NCI-H748 (cell line): ENCODE results near the gene PROM1.

ENCODE experiments used
- DNase-seq: peaks from one replicate; lab custom pipeline; 2025; ENCODE audit not compliant: unreplicated experiment; lab: John Stamatoyannopoulos, UW

Gene PROM1, protein sequence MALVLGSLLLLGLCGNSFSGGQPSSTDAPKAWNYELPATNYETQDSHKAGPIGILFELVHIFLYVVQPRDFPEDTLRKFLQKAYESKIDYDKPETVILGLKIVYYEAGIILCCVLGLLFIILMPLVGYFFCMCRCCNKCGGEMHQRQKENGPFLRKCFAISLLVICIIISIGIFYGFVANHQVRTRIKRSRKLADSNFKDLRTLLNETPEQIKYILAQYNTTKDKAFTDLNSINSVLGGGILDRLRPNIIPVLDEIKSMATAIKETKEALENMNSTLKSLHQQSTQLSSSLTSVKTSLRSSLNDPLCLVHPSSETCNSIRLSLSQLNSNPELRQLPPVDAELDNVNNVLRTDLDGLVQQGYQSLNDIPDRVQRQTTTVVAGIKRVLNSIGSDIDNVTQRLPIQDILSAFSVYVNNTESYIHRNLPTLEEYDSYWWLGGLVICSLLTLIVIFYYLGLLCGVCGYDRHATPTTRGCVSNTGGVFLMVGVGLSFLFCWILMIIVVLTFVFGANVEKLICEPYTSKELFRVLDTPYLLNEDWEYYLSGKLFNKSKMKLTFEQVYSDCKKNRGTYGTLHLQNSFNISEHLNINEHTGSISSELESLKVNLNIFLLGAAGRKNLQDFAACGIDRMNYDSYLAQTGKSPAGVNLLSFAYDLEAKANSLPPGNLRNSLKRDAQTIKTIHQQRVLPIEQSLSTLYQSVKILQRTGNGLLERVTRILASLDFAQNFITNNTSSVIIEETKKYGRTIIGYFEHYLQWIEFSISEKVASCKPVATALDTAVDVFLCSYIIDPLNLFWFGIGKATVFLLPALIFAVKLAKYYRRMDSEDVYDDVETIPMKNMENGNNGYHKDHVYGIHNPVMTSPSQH

DNA sequence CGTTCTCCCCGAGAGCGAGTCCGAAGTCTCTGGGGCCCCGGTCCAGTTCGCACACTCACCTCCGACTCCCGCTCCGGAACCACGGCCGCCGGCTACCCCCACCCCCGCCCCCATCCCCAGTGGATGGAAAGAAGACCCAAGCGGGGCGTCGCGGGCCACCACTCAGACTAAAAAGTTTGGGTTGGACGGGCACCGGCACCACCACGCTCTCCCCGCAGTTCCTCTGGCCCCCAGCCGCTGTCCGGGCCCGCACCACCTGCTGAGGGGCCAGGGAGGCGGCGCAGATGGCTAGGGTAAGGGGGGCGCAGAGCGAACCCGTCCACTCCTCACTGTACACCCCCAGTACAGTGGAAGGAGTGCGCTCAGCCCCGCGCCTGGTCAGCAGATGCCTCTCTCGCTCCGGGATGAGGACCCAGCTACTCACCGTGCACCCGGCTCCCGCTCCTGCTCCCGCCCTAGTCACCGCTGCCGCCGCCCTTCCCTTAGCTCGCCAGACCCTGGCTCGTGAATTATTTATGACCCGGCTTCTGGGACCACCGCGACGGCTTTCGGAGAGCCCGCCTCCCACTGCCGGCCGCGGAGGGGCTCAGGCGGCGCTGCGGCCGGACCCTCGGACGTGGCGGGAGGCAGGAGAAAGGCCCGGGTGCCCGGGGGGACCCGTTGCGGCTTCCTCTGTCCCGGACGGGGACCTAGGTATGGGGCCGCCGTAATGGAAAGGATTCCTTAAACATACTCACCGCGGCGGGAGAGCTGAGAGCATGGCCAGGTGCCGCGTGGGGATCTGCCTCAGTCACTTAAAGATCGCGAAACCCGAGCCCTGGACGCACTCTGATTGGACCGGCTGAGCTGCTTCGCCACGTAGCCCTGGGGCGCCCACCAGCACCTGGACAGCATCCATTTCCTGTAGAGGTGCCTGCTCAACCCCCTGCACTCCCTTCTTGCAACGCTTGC is at the start of gene PROM1:
Gene PROM1 (minus strand): TSS at position 783 of the 951 bp plus-strand sequence. CDS start 8,117 bp downstream, outside the sequence.
- DNase-seq, result peak; percentile 87

DNA sequence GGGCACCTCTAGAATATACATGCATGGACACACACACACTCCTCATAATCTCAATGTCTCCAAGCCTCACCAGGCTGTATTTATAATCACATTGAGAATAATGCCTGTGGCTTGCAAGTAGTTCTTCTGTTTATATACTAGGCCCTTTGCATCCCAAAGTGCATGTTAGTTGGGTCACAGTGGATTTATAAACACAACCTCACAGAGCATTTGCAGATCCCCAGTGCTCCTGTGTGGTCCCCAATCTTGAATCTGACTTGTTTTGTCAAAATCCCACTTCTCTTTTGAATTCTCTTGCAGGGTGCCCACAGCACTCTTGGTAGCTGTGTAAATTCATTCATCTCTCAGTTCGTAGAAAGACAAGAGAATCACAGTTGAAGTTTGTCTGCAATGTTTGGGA is 49.6 kb upstream of the PROM1 start:
- DNase-seq, result no peak

DNA sequence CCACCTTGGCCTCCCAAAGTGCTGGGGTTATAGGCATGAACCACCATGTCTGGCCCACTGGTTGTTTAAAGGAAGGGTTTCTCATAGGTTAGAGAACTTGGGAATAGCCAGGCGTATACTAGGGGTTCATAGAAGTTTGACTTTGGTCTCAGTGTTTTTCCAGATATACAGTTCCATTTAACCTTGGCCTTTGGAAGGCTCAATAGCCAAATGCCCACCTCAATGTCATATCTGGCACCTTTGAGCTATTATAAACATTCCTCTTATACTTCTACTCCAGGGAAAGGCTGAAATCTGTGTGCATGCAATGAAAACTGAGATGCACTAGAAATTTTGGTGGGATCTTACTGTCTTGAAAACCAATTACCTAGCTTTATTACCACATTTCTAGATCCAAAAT is 47.5 kb upstream of the PROM1 start:
- no peak for DNase-seq

DNA sequence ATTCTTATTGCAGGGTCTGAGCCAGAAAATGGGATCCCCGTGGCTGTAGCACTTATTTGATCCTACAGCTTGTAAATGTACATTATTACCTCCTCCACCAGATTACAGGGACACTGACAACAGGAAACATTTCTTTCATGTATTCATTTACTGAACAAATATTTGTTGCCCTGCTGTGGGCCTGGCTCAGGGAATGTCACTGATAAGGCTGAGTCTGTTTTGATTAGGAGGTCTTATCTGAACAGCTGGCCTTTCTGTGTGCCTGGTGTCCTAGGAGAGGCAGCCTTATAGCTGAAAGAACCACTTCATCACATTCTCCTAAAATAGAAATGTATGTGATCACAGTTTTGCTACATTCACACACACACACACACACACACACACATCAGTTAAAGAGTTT is 45.5 kb upstream of the PROM1 start:
- peak; percentile 92 for DNase-seq

DNA sequence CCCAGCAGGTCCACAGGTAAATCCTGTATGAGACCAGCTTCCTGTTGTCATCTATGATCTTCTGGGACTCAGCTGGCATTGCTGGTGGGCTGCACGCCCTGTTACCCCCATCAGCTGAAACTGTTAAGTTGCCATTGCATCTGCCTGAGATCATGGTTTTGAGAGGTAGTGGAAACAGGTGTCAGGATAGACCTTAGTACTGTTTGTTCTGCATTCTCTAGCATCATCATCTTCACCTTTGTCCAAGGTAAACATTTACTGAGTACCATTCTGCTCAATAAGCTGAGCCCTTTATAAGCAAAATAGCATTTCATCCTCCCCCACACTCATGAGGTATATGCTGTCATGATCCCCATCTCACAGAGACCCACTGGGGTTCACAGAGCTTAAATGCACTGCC is 42.9 kb upstream of the PROM1 start:
- DNase-seq, result peak; percentile 69

DNA sequence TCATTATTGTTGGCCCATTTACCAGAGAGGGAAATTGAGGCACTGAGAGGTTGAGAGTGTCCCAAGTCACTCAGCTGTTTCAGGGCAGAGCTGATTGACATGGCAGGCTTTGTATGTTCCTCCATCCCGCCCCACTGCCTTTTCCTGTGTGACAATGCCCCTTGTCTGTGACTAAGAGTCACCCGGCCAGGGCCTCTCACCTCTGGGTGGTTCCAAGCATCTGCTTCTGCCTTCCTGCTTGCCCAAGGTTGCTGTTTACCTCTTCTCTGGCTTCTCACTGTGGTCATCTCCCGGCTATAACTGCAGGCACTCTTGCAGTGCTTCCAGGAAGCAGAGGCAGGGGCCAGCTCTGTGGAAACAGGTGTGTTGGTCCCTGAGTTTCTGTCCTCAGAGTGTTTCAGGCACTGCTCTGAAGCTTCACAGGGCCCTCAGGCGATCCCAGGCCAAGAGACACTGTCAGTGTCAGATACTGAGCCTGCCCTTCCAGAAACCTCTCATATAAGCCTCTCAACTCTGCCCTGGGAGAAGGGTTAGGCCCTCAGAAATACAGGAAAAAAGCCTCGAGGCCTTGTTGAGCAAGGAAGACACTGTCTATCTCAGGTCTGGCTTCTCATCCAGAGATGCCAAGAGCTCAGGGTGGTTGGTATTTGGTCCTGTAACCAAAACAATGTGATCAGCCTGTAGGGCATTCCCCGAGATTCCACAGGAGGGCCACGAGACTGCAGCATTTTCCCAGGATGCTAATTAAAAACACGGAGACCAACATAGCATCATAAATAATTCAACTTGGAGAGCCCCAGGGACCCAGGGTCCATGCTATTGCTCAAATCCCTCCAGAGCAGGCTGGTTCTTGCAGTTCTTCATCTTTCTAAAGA is 42.0 kb upstream of the PROM1 start:
- DNase-seq, result no peak

DNA sequence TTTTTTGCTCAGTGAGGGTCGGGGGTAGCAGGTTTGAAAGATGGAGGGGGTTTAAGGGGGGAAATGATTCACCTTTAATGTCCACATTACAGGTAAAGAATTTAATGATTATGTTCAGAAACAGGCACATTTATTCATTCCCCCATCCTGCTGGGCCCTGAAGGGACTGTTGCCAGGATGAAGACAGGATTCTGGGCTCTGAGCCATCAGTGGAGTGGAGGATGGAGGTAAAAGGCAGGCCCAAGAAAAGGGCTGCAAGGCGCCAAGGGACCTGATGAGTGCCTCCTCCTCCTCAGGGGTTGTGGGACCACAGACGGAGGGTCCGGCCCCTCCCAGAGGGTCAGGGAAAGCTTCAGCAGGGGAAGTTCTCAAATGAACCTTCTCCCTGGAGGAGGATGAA is 40.4 kb upstream of the PROM1 start:
- DNase-seq, result peak; percentile 15

DNA sequence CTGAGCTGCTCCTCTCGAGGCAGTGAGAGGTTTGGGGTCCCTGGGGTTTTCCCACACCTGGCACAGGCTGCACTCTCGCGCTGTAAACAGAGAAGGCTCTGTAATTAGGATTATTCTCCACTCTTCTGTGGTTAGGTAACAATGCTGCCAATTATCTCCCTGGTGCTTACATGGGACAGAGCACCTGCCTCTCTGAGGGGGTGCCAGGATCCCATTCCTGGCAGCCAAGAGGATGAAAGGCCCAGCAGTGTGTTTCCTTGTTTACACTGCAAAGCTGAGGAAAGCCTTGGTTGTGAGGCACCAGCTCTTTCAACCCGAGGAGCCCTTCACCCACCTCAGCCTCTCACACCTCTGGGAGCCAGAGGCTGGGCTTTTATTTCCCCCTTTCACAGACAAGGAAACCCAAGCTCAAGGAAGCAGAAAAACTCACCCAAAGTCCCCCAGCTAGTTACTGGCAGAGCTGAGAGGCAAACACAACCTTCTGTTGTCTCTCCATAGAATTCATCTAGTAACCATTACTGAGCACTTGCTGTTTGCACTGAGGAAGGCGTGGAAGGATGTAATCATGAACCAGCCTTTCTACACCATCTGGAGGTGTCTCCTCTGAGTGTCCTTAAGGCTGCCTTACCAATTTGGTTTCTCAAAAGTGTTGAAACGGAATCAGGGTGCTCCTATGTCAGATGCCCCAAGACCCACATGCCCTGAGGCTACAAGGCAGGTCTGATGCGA is 39.7 kb upstream of the PROM1 start:
- DNase-seq, result peak; percentile 98

DNA sequence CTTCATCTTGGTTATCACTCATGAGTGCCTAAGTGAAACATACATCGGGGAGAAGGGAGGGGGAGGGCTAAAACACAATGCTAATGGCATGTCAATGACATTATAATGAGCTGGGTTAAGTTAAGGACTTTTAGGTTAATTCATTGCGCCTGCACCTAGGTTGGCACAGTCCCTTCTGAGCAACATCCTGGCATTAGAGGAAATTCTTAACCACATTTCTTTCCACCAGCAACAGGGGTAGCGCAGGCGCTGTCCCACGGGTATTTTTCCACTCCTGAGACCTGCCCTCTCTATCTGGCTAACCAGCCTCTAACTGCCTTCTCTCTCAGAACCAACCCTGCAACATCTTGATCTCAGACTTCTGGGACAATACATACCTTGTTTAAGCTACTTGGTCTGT is 39.0 kb upstream of the PROM1 start:
- no peak for DNase-seq

DNA sequence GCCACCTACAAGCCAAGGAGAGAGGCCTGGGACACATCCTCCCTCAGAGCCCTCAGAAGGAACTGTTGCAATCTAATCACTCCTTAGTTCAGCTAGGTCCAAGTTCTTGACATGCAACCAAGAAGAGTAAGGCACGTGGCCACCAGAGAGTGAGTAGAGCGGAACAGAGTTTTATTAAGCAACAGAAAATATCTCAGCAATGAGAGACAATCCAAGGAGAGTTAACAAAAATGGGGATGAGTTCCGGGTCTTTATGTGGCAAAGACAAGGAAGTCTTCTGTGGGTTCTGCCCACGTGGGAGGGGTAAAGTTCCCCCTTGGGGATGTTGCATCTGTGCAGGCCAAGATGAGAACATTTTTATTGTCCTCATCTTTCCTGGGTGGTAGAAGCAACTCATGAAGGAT is 38.5 kb upstream of the PROM1 start:
- no peak for DNase-seq

DNA sequence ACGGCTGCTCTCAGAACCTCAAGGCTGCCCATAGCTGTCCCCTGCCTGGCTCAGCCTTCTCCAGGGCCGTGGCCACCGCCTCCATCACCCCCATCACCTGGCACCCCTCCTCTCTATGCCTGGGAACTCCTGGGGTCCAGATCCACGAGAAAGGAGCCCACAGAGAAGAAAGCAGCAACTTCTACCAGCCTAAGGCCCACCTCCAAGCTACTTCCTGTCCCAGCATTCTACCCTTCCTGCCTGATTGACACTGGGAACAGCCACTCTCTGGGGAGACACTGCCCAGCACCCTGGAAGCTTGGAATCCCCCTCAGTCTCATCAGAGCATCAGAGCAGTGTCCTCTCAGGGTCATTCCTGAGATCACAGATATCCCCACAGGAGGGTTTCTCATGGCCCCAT is 36.9 kb upstream of the PROM1 start:
- DNase-seq, result no peak

DNA sequence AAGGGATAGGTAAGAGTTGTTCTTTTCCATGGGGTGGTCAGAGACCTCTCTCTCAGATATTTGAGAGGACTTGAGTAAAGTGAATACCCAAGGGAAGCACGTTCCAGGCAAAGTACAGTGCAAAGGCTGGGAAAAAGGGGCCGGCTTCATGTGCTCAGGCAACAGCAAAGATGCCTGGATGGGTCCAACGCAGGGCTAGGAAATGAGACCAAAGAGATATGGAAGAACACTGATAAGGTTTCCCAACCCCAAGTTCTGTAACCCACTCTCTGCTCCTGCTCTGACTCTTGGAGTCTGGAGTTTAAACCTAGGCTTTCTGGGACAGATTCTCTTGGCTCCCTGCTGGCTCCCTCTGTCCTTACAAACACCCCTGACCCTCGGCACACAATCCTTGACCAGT is 36.2 kb upstream of the PROM1 start:
- no peak for DNase-seq

DNA sequence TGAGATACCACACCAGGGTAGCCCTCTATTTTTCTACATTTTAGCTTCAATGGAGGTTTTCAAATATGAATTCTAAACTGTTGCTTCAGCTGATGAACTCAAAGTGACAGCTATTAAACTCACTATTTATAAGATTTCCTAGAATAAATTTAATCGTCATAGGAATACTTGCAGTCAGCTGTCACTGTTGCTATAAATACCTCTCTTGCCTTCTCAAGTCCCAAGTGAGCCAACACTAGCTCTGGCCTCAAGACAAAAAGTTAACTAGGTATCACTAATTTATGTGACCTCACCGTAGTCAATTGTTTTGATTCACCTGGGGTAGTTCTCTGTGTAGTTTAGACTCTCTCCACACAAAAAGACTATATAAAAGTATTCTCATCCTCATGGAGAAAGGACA is 34.3 kb upstream of the PROM1 start:
- DNase-seq, result no peak

DNA sequence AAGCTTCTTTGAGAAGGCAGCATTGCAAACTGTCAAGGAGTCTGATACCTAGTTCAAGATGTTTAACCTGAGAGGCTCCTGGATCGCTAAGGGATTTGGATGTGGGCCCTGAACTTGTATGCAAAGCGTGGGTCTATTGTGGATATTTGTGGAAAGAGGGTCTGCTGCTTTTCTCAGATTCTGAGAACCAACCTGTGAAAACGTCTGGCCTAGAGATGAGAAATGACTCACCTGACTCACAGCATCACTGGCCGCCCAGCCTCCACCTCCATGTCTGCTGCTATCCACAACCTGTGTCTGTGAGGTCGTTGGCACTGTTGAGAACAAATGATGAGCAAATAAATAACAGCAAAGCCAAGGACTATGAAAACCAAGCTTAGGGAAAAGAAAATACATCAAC is 33.3 kb upstream of the PROM1 start:
- DNase-seq, result no peak

DNA sequence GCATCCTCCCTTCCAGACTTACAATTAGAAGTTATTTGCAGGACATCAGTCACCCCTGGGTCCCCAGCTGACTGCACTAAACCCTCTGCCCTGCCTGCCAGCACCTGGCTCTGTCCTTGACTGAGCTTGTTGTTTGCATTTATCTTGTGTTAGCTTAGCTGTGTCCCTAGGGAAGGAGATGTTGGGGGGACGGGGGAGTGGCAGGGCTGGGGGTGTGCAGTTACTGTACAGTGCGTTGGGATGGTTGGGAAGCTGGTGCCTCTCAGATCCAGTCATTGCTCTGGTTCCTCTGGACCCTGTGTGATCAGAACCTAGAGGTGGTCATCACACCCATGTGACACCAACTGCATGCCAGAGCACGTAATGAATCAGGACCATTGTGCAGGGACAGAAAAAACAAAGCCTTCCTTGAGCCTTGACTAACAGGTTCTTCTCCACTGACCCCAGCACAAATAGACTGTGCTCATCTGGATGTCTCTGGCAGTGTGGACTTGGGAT is 32.7 kb upstream of the PROM1 start:
- peak; percentile 89 for DNase-seq

DNA sequence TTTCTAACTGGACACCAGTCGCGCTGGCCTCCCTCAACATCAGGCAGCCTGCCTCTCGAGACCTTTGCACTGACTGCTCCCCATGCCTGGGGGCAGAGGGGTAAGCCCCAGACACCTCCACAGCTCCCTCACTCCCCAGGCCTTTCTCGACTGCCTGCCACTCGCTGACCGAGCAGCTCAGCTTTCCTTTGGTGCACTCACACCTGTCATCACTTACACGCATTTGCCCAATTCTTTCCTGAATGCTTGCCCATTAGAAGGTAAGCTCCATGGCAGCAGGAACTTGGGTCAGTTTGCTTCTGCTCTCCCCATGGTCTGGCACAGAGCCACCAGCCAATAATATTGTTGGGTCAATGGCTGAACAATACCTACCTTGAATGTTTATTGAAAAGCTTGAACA is 32.2 kb upstream of the PROM1 start:
- DNase-seq, result peak; percentile 91

DNA sequence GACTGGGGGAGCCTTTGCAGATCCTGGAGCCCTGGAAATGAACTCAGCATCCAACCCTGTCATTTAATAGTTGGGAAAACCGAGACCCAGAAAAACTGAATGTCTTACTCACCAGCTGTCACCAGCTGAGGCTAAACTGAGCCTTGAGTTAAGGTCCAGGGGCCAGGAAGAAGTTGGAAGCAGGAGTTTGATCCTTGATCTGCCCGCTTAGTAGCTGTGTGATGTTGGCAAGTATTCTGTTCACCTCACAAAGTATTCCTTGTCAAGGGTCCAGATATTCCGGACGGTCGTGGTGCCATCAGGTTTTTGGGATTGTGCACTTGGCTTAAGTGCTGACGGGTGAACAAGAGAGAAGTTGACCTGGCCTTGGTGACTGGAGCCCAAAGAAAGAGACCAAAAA is 30.7 kb upstream of the PROM1 start:
- no peak for DNase-seq

DNA sequence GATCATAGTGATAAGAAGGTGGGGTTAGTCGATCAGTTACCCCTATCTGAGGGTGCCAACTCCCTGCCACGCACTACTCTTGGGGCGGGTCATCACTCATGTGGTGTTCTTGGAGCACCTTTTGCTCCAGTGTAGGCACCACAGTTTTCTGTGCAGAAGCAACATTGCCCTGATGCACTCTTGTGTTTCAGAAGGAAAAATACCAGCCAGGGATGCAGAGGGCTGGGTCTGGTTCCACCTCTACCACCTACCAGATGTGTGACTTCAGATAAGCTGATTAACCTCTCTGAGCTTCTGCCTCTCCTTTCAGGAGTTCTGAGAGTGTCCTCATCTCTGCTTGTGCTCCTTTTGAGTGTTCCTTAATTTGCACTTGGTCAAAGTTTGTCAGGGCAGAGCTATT is 29.9 kb upstream of the PROM1 start:
- no peak for DNase-seq

DNA sequence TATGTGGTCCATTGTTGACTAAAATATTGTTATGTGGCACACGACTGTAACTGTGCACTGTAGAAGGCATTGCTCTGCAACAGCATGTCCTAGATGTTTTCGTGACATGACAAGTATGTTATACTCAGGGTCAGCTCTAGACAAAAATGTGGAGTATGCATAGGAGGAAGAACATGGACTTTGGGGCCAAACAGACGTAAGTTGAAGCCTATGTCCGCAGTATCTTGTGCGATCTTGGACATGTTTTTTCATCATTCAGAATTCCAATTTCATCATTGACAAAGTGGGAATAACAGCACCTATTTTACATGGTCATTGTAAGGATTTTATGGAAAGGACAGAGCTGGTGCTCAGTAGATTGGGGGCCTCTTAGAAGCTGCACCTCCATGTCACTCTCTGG is 27.7 kb upstream of the PROM1 start:
- DNase-seq, result no peak
